HG02588 (cell line): Measurements from ENCODE around the gene TNFSF15.
"Not testable (repeated sequence)": the region's sequence is repeated elsewhere in the genome, so short reads cannot be mapped to it uniquely, and the experiment has no call there.

Experiments
- ATAC-seq: cut with Tn5 transposase; IDR thresholded peaks from one replicate; pipeline ENCODE4 v1.9.1; 2021; ENCODE audit warnings: mild to moderate bottlenecking, moderate library complexity; ENCODE audit not compliant: unreplicated experiment

Gene TNFSF15

DNA sequence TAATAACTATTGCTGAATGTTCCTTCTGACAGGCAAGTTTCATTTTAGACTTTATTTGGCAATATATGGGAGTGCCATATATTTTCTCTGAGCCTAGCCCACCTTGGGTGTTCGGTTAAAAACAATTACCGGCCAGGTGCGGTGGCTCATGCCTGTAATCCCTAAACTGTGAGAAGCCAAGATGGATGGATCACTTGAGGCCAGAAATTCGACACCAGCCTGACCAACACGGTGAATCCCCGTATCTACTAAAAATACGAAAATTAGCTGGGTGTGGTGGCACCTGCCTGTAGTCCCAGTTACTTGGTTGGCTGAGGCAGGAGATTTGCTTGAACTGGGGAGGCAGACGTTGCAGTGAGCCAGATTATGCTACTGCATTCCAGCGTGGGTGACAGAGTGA, 47.9 kb downstream of the TNFSF15 start:
- ATAC-seq = no peak

DNA sequence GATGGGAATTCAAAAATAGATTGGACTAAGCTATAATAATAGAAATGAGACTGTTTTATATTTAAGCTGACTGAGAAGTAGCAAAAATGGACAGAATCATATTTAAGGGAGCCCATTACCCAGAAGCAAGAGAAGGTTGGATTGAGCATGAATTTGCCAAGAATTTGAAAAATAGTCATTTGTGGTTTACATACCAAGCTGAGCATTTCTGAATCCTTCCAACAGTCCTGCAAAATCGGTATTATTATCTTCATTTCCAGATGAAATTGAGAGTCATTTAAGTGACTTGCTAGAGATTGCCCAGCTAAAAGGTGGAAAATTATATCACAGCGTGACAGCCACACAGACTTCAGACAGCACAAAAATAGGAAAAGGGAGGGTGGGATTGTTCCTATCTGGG, 48.4 kb downstream of the TNFSF15 start:
- no peak for ATAC-seq

DNA sequence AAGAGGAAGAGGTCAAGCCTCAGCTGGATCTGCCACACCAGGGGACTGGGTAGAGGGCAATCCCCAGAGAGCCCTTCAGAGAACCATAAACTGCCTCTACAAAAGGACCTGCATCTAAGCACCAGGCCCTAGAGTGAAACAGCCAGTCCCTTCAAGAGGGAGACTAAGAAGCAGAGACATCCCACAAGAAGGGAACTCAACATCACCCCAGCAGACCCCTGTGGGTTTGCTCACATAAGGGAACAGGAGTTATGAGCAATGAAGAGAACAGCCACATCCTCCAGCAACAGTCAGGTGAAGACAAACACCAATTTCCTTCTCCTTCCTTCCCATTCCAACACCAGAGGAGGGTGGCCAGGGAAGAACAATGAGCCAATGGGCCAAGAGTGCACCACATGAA, 48.9 kb downstream of the TNFSF15 start:
- no peak for ATAC-seq

DNA sequence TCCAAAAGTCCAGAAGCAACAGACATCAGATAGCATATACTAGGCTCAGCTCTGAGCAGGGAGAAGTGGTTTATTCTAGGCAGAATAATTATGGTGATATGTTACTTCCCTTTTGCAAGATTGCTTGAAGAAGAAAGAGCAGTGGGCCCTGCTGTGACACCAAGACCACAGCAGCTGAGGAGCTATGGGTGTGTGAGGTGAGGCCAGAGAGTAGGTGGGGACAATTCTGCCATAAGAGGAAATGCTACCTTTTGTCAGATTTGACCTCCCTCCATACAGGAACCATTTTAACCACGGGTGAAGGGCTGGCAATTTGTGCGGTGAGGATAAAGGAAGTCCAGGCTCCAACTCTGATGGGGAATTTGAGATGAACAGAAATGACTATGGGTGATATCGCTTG, 51.3 kb downstream of the TNFSF15 start:
- ATAC-seq = no peak

DNA sequence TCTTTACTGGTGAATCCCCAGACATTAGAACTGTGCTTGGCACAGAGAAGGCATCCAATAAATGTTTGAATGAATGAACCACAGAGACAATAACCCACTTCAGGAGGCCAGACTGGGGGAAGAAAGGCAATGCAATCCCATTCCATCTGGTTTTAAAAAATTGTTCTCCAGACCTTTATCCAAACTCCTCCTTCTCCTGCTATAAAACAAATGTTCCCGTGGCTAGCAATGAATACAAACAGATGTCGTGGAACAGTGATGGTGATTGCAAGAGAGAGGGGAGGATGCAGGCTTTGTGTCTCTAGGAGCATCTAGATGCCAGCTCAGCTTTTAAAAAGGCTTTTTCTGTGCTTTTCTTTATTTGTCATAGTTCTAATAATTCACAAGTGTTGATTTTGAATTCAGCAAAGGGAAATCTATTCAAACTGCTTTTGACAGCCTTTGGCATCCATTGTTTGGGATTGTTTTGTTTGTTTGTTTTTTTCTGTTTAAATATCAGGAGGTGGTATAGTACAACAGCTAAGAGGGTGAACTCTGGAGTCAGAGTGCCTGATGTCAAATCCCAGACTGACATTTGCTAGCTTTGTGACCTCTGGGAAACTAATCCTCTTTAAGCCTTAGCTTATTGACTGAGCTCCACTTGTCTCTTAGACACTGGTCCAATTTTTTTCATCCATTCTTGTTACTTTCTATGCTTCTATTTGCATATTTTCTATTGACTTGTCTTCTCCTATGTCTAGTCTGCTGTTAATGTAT, 59.1 kb downstream of the TNFSF15 start:
- no peak for ATAC-seq

DNA sequence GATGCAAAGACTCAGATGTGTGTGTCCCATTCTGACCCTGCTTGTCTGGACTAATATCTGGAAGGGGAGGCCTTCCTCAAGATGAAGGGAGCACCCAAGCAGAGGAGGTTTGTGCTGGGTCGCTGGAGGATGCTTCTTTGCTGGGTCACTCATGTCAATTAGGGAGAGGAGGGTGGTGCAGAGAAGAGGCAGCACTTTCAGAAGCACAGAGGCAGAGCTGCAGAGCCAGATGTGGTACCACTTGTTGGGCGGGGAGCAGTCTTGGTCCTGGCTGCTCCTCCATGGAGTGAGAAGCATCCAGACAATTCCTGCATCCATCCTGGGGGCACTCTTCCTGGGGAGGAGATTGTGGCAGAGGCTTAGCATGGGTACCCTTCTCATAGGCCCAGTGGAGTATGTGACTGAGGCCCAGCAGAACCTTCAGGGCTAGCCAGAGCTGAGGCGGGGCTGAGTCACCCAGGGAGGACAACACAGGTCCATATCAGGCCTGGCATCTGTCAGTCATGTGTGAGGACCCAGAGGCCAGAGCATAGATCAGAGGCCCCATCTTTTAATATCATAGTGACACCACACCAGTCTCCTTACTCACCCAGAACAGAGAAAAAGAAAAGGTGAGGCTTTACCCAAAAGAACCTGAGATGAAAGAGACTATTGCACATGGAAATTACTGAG, 59.8 kb downstream of the TNFSF15 start:
- ATAC-seq = no peak

DNA sequence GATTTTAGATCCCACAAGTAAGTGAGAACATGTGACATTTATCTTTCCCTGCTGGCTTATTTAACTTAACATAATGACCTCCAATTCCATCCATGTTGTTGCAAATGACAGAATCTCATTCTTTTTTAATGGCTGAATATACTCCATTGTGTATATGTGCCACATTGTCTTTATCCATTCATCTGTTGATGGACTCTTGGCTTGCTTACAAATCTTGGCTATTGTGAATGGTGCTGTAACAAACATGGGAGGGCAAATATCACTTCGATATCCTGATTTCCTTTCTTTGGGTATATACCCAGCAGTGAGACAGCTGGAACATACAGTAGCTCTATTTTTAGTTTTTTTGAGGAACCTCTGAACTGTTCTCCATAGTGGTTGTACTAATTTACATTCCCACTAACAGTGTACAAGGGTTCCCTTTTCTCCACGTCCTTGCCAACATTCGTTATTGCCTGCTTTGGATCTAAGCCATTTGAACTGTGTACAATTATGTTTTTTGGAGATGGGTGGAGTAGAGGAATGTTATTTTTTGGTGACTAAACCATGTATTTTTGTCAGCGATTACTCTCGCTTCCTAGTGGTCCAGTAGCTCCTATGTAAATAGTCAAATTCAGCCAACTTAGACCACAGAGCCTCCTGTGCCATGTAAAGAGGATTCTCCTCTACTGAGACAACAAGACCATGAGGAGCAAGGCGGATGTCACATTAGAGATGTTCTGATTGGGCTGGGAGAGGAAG, 60.6 kb downstream of the TNFSF15 start:
- no peak for ATAC-seq

DNA sequence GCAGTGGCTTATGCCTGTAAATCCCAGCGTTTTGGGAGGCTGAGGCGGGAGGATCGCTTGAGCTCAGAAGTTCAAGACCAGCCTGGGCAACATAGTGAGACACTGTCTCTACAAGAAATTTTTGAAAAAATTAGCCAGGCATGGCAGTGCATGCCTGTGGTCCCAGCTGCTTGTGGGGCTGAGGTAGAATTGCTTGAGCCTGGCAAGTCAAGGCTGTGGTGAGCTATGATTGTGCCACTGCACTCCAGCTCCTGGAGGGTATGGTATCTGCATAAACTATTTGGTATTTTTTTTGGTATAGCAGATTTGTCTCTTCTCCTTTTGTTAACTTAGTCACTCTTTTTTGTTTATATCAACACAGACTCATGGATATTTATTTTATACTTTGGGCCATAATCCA, 62.4 kb downstream of the TNFSF15 start:
- ATAC-seq = no peak

DNA sequence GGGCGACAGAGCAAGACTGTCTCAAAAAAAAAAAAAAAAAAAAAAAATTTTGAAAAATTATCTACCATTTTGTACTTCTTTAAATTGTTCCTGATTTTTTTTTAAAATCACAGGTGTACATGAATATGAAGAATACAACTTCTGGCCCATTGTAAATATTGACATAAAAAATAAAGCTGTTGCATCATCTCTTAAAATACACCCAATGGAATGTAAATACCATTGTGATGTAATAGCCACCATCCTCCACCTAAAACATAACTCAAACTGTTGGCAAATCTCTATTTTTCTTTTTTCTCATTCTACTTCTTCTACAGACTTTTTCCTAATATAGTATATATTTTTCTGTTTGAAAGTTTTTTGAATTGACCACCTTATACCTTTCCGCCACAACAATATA, 62.9 kb downstream of the TNFSF15 start:
- ATAC-seq = no peak

DNA sequence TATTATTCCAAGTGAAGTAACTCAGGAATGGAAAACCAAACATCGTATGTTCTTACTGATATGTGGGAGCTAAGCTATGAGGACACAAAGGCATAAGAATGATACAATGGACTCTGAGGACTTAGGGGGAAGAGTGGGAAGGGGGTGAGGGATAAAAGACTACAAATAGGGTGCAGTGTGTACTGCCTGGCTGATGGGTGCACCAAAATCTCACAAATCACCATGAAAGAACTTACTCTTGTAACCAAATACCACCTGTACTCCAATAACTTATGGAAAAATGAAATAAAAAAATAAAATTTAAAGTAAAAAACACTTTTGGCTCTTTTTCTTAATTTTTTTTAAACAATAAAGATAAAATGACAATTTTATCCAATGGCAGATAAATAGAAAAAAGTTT, 64.3 kb downstream of the TNFSF15 start:
- not testable (repeated sequence) for ATAC-seq

DNA sequence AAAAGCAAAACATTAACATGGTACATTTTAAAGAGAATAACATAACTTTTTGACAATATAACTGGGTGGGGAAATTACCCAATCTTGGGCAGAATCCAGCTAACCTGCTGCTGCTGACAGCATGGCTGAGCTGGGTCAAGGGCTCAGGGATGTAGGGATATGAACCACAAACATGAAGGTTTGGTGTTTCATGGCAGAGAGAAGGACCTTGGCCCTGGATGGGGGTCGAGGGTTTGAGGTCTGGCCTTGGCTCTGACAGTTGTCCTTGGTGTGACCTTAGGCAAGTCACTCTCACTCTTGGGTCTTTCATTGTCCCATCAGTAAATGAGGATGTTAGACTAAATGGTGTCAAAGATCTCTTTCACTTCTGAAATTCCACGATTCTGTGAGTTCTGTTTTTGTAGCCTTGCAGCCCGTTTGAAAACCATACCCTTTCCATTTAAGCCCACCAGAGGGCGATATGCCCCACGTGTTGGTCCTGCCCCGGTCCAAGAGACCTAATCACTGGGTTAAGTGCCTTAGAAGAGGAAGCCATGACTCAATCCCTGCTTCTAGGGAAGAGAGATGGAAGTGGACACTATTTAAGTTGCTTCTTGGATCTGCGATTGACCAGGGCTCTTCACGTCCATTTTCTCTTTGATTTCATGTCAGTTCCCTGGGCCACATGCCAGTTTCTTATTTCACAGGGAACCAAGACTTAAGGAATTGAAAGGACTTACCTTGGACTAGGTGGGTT, 67.1 kb downstream of the TNFSF15 start:
- no peak for ATAC-seq

DNA sequence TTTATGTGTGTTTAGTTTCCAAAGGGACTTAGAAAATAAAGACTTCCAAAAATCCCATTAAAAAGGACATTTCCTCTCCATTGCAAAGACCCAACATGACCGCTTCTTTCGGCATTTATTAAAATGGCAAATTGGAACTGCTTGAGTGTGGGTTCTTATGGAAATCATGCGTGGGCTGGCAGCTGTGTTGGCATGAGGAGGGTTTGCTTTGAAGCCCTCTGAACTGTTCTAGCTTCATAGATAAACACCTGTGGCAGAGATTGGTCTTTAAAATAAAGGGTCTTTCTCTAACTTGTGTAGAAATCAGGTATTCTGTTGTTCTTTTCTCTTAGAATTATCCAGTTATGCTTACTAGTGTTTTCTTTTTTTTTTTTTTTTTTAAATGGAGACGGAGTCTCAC, 68.0 kb downstream of the TNFSF15 start:
- no peak for ATAC-seq

DNA sequence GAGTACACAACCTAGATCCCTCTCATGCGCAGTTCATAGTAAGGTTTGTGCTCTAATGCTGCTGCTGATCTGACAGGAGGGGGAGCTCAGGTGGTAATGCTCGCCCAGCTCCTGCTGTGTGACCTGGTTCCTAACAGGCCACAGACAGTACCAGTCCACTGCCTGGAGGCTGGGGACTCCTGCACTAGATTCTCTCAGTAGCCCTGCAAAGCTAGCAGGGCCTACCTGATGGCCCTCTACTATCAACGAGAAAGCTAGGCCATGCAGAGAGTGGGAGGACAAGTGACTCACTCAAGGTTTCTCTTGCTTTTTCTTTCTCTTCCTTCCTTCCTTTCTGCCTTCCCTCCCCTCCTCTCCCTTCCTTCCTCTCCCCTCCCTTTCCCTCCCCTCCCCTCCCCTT, 68.7 kb downstream of the TNFSF15 start:
- ATAC-seq = no peak

DNA sequence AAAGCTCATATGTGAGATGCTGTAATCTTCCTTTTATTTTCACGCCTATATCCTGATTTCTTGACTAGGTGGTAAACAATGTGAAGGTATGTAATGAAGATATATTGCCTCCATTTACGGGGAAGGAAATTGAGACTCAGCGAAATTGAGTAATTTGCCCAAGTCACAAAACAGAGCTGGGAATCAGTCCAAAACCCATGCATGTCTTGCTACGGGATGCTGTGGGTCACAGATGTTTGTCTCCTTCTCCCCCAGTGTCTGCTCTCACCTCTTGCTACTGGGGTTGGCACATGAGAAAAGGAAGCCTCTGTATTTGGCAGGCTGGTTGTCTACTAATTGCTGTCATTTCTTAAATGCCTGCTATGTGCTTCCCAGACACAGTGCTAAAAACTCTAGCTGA, 70.1 kb downstream of the TNFSF15 start:
- ATAC-seq = no peak

DNA sequence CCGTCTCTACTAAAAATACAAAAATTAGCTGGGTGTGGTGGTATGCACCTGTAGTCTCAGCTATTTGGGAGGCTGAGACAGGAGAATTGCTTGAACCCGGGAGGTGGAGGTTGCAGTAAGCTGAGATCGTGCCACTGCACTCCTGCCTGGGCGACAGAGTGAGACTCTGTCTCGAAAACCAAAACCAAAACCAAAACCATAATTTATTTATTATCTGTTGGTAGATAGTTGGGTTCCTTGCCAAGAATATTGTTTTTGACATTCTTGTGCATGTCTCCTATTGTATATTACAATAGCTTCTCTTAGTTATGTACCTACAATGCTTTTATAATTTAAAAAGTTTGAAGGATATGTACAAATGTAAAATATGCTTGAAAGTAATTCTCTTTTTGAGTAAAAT, 70.7 kb downstream of the TNFSF15 start:
- ATAC-seq = not testable (repeated sequence)
